Measurements from ENCODE around the gene GCNT4.

The GCNT4 gene

DNA sequence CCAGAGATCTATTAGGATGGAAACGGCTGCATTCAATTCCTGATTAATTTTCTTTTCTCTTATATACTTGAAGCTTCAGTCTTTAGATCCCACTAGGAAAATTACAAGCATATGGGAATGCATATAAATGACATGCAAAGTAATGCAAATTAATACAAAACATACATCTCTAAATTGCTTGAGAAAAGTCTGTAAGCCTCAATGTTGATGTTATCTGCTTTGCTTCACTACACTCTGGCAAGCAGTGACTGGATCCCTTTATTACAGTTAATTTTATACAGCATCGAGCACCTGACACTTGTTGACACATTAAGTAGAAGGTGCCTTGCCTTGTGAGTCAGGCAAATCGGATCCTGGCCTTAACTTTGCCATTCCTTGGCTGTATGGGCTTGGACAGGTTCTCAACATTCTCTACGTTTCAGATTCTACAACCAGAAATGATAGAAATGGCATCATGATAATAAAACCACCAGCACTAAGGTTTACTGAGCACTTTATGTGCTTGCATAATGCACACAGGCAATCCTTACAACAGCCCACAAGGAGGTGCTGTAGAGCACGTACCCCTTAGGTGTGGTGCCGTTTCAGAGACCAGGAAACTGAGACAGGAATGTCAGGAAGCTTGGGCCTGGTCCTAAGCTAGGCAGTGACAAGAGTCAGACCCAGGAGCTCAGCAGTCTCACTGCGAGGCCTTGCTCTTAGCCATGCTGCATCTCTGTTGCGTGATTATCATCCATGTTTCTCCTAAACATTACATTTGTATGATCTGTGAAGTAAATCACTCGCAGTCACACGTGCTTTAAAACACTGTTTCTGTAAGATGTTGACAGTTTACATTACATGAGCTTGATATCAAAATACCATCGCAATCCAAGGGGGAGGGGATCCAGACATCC is 2.7 kb downstream of the GCNT4 start:
- peak; percentile 63 to 73 for DNase-seq

DNA sequence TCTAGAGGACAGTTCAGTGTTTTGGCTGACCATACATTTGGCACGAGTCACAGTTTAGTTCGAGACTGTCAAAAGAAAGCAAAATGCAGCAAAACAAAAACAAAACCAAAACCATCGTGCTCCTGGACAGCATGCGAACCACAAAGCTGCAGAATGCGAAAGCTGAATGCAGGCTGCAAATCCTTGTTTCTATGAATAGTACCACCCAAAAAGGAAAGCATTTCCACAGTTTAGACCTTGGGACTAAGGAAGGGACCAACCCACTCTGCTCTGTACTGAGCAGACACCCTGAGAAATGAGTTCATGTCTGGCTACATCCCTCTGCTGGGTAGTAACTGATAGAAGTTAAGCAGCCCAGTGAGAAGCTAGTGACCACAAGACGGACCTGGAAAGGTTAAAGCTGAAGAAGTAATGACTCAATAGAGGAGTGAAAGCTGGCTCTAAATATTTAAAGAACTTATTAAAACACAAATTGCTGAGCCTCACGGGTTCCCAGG is 3.9 kb downstream of the GCNT4 start:
- DNase-seq, result no peak

DNA sequence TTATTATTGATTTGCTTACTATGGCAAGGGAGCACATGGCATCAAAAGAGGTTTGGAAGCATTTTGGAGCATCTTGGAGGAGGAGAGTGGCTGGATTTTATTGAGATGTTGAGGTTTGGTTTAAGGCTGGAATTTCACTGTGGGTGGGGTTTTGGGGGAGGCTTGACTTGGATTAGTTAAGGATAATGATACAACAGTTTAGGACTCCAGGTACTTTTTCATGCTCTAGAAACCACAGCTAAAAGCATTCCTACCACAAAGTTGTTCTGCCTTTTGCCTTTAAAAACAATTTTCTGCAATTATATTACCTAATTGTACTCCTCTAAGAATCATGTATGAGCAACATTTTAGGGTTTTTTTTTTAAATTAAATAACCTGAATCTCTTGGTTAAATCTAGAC is 5.0 kb downstream of the GCNT4 start:
- no peak for DNase-seq

DNA sequence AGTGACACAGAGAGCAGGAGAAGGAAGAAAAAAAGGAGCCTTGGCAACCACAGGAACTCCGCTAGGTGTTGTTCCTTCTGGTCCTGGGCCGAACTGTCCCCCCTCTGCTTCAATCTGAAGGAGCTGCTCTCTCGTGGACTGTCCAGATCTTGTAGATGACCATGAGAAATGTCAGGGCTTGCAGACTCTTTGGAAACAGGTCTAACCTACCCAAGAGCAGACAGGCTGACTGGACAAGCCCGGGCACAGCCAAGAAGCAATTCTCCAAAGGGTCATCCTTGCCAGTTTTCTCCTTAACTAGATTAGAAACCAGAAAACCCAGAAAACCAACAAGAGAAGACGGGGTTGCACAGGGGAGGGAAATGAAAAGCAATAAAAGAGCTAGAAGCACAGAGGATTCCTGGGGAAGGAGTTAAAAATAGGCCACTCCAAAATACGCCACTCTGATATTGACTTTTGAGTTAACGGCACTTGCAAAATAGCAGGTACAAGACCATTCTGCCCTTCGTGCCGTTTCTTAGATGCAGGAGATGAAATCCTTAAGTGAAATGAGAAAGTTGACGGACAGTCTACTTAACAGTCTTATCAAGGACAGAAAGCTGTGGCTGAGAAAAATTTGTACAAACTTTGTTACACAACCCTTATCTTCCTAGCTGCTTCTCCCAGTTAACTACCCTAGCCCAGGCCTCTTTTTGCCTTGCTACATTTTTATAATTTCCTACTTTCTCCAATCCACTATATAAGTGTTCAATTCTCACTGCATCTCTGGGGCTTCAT is 5.8 kb downstream of the GCNT4 start:
- DNase-seq, result no peak

DNA sequence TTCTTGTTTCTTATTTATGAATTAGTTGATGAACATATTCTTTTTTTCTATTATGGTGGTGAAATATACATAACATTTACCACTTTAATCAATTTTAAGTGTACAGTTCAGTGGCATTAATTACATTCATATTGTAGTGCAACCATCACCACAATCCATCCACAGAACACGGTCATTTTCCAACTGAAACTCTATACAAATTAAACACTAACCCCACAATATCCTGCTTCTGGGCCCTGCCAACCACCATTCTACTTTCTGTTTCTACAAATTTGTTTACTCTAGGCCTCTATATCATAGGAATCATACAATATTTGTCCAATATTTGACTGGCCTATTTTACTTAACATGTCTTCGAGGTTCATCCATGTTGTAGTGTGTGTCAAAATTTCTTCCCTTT is 7.3 kb downstream of the GCNT4 start:
- no peak for DNase-seq

DNA sequence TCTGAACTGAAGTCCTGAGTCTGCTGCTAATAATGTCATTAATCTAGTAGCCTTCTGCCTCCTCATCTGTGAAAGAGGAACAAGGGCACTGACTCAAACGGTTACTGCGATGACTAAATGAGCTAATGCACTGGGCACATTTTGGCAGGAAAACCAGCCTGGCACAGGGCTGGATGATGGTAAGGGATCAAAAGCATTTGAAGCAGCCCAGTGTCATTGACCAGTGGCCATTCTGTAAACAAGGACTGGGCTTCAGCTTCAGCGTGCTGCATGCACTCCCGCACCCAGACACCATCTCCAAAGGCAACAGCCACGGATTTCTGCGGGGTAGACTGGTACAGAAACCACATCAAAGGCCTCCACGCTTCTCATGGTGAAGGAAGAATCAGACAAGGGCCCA is 8.0 kb downstream of the GCNT4 start:
- no peak for DNase-seq

DNA sequence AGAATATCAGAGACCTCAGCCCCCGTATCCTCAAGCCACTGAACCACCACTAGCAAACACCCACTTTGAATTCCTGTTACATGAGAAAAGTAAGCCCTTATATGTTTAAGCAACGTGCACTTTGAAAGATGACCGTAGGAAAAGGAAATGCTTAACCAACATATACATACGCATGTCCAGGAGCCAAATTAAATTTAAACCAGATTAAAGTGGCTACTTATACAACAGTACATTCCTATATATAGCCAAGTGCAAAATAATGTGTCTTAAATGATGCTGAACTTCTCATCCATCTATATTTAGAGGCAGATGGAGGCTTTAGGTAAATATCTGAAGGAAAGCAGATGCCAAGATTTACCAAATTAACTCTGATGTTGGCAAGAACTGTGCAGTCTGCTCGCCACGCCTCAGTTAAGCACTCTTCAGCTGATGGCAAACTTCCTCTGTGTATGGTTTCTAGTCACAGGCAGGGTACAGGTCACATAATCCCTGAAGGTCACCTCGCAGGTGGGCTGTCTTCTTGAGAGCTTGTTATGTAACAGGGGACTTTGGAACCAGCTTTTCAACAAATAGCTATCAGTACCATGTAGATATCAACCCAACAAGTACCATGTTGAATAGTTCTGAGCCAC is 8.6 kb downstream of the GCNT4 start:
- DNase-seq, result no peak

DNA sequence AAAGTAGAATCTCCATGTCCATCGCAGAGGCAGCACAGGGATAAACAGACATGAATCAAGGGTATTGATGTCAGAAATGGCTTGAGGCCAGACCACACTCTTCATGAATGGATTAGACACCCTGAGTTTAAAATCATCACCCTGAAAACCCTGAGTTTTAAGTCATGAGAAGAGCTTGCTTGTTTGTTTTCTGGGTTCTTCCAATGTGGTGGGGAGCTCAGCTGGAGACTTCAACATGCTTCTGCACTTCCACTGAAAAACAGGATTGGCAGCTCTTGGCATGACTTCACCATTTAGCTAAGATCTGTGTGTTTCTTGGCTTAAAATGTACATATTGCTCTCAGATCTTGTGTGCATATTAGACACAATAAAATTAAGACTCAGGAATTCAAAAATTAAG is 9.8 kb downstream of the GCNT4 start:
- DNase-seq, result no peak

DNA sequence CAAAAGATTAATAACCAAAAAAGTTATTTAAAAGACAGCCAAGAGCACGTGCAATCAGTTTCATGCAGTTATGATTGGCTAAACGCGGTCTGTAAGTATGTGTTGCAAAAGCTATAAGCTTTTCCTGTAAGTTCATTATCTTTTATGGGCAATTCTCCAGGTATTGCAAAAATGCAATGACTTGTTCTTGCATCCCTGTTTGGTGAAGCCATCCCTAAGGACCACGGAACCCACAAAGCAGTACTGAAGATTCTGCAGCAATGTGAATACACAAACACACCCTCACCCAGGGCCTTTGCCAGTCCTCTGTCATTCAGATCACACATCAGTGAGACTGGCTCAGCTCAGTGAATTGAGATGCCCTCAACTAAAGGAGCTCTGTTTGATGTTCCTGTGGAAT is 11.4 kb downstream of the GCNT4 start:
- no peak for DNase-seq

DNA sequence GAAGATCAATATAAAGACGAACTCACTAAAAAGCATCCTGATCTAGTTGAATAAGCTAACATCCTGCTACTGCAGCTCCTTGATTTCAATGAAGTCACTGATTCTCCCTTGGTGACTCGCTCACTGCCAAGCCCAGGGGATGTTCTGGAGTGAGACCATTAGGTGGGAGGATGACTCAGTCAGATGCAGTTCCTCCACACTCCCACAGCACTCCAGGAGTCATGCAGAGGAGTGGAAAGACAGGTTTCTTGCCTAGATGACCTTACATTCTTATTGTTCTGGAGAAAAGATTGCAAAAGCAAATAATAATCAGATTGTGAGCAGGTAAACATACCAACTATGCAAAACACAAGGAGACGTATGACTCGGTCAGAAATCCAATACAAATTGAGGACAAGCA is 15.3 kb downstream of the GCNT4 start:
- no peak for DNase-seq

DNA sequence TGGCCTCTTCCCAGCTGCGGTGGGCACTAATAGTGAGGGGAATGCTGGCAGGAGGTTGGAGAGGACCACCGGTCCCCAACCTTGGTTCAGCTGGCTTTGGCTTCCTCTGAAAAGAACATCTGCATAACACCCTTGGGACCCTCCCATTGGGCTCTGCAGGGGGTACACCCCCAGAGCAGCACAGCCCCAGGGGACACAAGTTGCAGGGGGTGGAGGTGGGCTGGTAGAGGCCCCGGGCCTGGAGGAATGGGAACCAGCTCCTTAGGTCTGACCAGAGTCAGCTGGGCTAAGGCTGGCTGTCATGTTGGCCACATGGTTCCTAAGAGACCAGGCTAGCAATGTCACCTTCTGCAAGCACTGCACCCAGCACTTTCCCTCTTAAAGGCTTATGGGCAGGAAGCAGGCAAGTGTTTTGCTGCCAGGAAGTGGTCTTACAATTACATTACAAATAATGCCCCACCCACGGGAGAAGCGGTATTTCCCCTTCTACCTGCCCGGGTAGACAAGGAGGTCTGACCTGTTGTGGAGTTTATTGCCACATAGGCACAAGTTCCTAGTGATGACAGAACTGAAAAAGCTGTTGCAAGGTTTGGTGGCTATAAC is 18.1 kb downstream of the GCNT4 start:
- DNase-seq, result peak; percentile 41 to 59

DNA sequence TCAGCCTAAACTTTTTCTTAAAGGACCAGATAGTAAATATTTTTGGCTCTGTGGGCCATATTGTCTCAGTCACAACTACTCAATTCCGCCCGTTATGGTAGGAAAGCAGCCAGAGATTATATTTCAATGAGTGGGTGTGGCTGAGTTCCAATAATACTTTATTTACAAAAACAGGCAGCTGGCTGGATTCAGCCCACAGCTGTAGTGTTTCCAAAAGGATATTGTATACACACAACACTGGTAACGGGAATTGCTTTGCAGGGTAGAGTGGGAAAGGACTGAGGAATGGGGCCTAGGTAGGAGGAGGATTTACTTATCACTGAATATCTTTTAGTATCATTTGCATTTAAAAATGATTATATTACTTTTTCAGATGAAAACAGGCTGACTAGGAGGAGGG is 21.0 kb downstream of the GCNT4 start:
- no peak for DNase-seq

DNA sequence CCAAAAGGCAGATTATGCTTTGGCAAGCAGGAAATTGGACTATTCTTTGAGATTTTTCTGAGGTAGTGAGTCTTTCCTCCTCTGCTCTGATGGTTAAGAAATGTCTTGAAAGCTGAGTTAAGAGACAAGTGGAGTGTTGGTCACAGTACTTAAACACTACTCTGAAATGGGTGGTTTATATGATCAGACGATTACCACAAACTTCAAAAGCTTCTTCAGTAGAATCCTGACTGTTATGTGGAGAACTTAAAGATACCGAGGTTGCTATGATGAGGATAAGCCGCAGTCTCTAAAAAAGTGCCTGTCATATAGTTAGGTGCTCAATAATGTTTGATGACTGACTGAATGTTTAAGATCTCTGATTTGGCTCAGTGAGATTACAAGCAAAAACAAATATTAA is 24.3 kb downstream of the GCNT4 start:
- no peak for DNase-seq

DNA sequence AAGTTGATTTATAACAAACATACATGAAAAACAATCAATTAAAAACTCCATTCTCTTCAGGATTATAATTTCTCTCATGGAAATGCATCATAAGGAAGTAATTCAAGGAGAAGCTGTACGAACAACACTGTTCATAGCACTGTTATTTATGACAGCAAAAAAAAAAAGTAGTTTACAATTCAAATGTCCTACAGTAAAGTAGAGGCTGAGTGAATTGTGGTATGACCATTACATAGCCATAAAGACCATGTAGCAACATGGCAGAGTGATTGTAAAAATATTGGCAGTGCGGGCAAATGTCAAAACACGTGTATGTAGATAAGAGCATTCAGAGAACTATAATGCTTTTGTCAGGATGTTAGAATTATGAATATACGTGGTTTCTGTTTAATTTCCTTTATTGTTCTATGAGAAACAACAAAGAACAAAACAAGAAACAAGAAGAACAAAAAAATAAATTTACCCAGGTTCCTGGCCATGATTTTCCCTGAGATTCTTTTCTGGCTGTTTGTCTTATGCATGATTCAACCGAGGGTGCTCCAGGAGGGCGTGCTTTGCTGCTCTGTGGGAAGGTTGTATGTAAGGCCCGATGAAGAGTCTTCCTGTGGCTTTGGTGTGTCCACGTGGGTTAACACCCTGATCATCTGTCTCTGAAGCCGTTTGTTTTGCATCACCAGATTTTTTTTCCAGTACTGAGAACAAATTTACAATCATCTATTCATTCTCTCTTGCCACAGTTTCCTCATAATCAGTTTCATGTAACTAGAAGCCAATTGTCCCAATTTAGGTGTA is 28.8 kb downstream of the GCNT4 start:
- peak in 1 of 2 donors; percentile 39 for DNase-seq

DNA sequence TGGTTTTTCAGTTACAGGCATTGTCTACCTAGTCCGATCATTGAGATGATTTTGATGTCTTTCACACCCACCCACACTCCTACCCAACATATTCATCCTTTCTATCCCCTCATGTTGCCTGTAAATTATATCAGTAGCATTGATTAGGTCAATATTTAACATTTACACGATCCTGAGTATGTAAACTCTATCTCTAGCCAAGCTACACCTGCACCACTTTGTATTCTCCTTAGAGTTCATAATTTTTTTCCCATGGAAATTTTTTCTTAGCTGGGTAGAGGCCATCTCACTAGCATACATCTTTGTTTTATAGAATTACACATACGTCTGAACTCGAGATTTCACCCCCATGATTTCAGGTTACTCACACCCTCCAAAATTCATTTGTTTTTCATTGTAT is 30.6 kb downstream of the GCNT4 start:
- DNase-seq, result no peak

DNA sequence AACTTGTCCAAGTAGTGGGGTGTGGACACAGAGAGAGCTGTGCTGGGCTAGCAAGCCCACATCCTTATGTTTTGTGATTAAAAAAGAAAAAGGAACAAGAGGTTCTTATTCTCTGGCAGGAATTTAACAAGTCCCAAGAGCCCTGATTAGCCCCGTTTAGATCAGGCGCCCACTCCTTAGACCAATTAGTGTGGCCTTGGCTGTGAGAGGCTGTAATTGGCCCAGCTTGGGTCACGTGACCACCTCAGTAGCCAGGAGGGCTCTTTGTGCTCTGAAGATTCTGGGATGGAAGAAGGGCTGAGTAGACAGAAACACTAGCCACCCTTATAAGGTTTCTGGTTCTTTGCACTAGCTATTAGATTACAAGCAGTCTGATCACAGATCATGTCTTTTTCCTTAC is 31.1 kb downstream of the GCNT4 start:
- no peak for DNase-seq

DNA sequence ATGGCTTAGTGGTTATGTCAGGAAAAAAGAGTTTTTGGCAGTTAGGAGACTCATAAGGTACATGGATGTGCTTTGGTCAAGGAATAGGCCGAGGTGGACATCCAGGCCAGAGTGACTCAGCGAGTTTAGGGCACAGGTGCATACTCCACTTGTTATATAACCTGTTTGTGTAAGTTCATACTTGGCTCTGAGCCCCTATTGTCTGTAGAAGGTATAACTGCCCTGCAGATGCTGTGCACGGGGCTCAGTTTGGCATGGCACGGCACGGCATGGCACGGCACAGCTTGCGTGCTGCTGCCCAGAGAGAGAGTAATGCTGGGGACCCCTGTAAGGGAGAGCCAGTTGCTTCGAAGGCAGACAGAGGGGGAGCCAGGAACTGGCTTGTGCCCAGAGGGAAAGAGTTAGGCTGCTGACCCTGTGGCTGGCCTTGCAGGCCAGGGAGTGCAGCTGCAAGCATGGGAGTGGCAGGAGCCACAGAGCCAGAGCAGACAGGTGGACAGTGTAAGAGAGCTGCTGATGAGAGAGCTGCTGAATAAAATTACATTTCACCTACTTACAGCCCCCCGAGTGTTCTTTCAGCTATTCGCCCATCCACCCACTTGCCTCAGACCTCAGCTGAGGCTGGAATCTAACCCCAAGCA is 32.2 kb downstream of the GCNT4 start:
- DNase-seq, result no peak

DNA sequence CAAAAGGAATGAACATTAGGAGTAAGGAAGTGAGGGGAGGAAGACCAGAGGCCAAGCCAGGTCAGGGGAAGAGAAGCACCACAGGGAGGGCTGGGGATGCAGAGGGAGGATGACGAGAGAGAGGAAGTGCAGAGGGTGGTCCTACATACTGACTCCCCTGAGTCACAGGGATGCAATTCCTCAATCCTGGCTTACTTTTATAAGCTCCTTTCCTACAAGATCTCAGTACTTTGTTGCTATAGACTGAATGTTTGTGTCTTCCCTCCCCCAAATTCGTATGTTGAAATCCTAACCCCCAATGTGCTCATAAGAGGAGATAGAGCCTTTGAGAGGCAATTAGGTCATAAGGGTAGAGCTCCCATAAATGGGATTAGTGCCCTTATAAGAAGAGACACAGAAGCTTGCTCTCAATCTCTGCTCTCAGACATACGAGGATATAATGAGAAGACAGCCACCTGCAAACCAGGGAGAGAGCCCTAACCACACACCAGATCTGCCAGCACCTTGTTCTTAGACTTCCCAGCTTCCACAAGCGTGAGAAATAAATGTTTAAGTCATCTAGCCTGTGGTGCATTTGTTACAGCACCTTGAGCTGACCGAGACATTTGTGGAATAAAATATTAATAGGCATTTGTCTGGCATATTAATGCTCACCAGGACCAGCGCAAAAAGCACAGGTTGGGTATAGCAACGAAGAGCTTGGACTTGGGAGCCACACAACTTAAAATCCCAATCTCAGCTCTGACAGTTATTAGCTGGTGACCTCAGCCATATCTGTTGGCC is 33.4 kb downstream of the GCNT4 start:
- no peak for DNase-seq

DNA sequence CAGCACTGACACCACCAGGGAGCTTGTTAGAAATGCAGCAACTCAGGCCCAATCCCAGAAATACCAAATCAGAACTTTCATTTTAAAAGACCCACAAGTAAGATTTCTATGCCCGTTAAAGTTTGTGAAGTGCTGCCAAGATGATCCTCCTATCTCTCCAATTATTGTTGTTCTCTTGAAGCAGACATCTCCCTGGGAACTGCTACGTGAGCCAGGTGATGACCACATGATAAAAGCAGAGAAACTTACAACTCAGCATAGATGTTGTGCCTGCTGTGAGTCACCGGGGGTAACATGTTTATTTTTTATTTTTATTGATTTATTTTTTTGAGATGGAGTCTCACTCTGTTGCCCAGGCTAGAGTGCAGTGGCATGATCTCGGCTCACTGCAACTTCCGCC is 34.4 kb downstream of the GCNT4 start:
- no peak for DNase-seq

DNA sequence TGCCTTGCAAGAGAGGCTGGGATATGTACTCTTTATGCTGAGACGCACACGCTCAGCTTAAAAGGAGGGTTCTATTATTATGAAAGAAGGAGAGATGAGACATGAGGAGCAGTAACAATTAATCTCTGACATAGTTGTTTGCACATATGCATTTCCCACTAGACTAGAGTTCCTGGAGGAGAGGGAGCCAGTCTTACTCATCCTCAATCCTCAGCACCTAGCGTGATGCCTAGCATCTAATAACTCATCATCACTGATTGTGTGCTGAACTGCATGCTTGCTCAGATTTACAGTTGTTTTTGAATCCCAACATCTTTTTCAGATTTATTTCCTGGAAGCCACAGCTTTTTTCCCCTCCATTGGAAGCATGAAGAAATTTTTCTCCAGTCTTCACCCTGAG is 35.5 kb downstream of the GCNT4 start:
- DNase-seq, result no peak

DNA sequence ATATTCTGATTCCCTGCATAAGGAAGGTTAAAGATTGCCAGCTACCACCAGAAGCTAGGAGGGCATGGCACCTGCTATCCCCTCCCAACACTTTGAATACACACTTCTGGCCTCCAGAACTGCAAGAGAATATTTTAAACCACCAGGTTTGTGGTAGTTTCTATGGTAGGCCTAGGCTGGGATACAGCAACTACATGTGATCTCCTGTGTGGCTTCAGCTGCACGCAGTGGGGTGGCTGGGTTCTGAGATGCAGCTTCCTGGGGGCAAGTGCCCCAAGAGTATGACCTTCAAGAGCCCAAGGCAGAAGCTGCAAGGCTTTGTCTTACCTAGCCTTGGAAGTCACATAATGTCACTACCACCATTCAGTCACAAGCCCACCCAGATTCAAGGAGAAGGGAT is 39.6 kb downstream of the GCNT4 start:
- DNase-seq, result no peak

Data from CD4-positive, alpha-beta T cell treated with Interleukin-1 beta for 1 hour (primary cell).